Gastrocnemius medialis (tissue), 4 donors: ENCODE results near the gene SND1.

Source experiments
- CTCF ChIP-seq, 5 experiments: fragments of 450-650 bp in 3 of 5; fragments of 200-600 bp in 2 of 5; sonication (generic) in 2 of 5; IDR thresholded peaks in 4 of 5; conservative IDR thresholded peaks in 1 of 5; 1 replicate in 4 of 5; 2 replicates in 1 of 5; pipeline ENCODE4 v1.5.1; 2016 to 2019; ENCODE audit warnings: antibody characterized with exemption in 5 of 5, mild to moderate bottlenecking in 3 of 5, moderate library complexity in 3 of 5
- POLR2A ChIP-seq, 2 donors: fragments of 450-650 bp; IDR thresholded peaks; one replicate each; pipeline ENCODE4 v1.6.1; 2017; ENCODE audit warnings: antibody characterized with exemption in 2 of 2, mild to moderate bottlenecking in 2 of 2, moderate library complexity in 2 of 2

GRCh38 chr7:127758105-127758504 lies 106.1 kb downstream of the SND1 start:
- TF ChIP-seq CTCF (IDR thresholded peaks at IDR 0.05 in 4 of 5, conservative IDR thresholded peaks at IDR 0.05 in 1 of 5) (no peak), POLR2A (IDR thresholded peaks at IDR 0.05) (no peak)
